HepG2 (cell line): ENCODE measurements around the gene SERPINA3. TPM values are rescaled to one million over a fixed set of nuclear protein-coding genes. Genes with fewer than 3 reads are reported as not detected.
A peak's percentile ranks its signal among the peaks of the same experiment; 100 is the strongest.

ENCODE experiments used
- ATM ChIP-seq: fragments of 450-650 bp; IDR thresholded peaks from 2 replicates; pipeline ENCODE4 v1.7.1; 2017; ENCODE audit warnings: mild to moderate bottlenecking, borderline replicate concordance
- CBX2 ChIP-seq, 2 experiments: fragments of 200-600 bp in 1 of 2; sonication (generic); formaldehyde crosslinking in 1 of 2; IDR thresholded peaks; 2 replicates each; pipeline versions ENCODE4 v1.7.0 to v1.8.1; 2018 to 2022; ENCODE audit warnings: low read depth in 2 of 2, low read length in 1 of 2, mild to moderate bottlenecking in 1 of 2, missing genetic modification reagents in 1 of 2
- ETV5 ChIP-seq: IDR thresholded peaks from 2 replicates; pipeline ENCODE4 v1.6.1; 2018; ENCODE audit warnings: missing biosample characterization, missing genetic modification reagents, inconsistent platforms, borderline replicate concordance
- GATAD2A ChIP-seq: IDR thresholded peaks from 2 replicates; pipeline ENCODE4 v1.6.1; 2016
- NONO ChIP-seq, 2 experiments: fragments of 450-650 bp in 1 of 2; sonication (generic) in 1 of 2; formaldehyde crosslinking in 1 of 2; IDR thresholded peaks in 1 of 2; conservative IDR thresholded peaks in 1 of 2; 2 replicates each; pipeline versions ENCODE4 v1.6.1 to v1.8.0; 2017 to 2022; ENCODE audit warnings: mild to moderate bottlenecking in 1 of 2, missing genetic modification reagents in 1 of 2, moderate library complexity in 1 of 2
- POLR2AphosphoS5 ChIP-seq: IDR thresholded peaks from 2 replicates; pipeline ENCODE4 v1.6.1; 2012; ENCODE audit warnings: low read depth, low read length
- SRSF9 ChIP-seq: fragments of 200-400 bp; formaldehyde crosslinking; IDR thresholded peaks from 2 replicates; pipeline ENCODE4 v1.6.1; 2018; ENCODE audit warnings: borderline replicate concordance, mild to moderate bottlenecking, low read depth, low read length; ENCODE audit not compliant: insufficient read depth, poor library complexity, severe bottlenecking
- SSRP1 ChIP-seq: IDR thresholded peaks from 2 replicates; pipeline ENCODE4 v1.6.1; 2016; ENCODE audit warnings: control low read depth
- XBP1 ChIP-seq: sonication (generic); formaldehyde crosslinking; IDR thresholded peaks from 2 replicates; pipeline ENCODE4 v1.5.0; 2020; ENCODE audit warnings: missing genetic modification reagents
- ZNF10 ChIP-seq: sonication (generic); formaldehyde crosslinking; IDR thresholded peaks from 2 replicates; pipeline ENCODE4 v1.4.0; 2020; ENCODE audit warnings: mild to moderate bottlenecking, low read depth, missing genetic modification reagents, borderline replicate concordance
- ZNF792 ChIP-seq: IDR thresholded peaks from 2 replicates; pipeline ENCODE4 v1.6.1; 2016
- ZSCAN30 ChIP-seq: sonication (generic); formaldehyde crosslinking; IDR thresholded peaks from 2 replicates; pipeline ENCODE4 v1.5.0; 2020; ENCODE audit warnings: mild to moderate bottlenecking, missing genetic modification reagents
- polyA plus RNA-seq, 8 experiments: library from polyadenylated mRNA; depleted of rRNA in 3 of 8; stranded (reverse) in 7 of 8; unstranded in 1 of 8; fragments of >200 nt; fragmentation: Illumina TruSeq in 4 of 8; extraction: Trizol in 4 of 8; gene quantifications; 2 replicates each; pipeline versions ENCODE4 v1.2.1 to v1.2.3, GENCODE V29; 2011 to 2016; ENCODE audit warnings: low read depth in 4 of 8, missing spikeins in 1 of 8, mixed read lengths in 1 of 8; ENCODE audit not compliant: insufficient read depth in 1 of 8
- total RNA-seq, 5 experiments: library from RNA; depleted of rRNA; stranded (reverse); fragments of >200 nt; fragmentation: Illumina TruSeq; extraction: Trizol; gene quantifications; 2 replicates each; pipeline ENCODE4 v1.2.3, GENCODE V29; 2016; ENCODE audit warnings: low read depth in 1 of 5
- TF ChIP-seq, protein P1 (sequence below): sonication (generic); formaldehyde crosslinking; IDR thresholded peaks from 2 replicates; pipeline ENCODE4 v1.4.0; 2020; ENCODE audit warnings: missing genetic modification reagents
- TF ChIP-seq, protein P2 (sequence below): sonication (generic); formaldehyde crosslinking; IDR thresholded peaks from 2 replicates; pipeline ENCODE4 v1.4.0; 2020; ENCODE audit warnings: missing genetic modification reagents
- TF ChIP-seq, protein P3 (sequence below): sonication (generic); formaldehyde crosslinking; IDR thresholded peaks from 2 replicates; pipeline ENCODE4 v1.9.0; 2021; ENCODE audit warnings: missing genetic modification reagents, mild to moderate bottlenecking, borderline replicate concordance
- TF ChIP-seq, protein P4 (sequence below): sonication (generic); formaldehyde crosslinking; IDR thresholded peaks from 2 replicates; pipeline ENCODE4 v1.9.0; 2022; ENCODE audit warnings: missing genetic modification reagents, mild to moderate bottlenecking, borderline replicate concordance
- TF ChIP-seq, protein P5 (sequence below): sonication (generic); formaldehyde crosslinking; IDR thresholded peaks from 2 replicates; pipeline ENCODE4 v1.4.0; 2020; ENCODE audit warnings: missing genetic modification reagents
- TF ChIP-seq, protein P6 (sequence below): sonication (generic); formaldehyde crosslinking; IDR thresholded peaks from 2 replicates; pipeline ENCODE4 v1.5.0; 2020; ENCODE audit warnings: mild to moderate bottlenecking, missing genetic modification reagents

SERPINA3 gene
- total and polyA plus RNA-seq, 2 of the 13 experiments (the other 11 are each of a cell fraction or from before 2014, with no cell fraction given) = 825 to 2,200 TPM

DNA sequence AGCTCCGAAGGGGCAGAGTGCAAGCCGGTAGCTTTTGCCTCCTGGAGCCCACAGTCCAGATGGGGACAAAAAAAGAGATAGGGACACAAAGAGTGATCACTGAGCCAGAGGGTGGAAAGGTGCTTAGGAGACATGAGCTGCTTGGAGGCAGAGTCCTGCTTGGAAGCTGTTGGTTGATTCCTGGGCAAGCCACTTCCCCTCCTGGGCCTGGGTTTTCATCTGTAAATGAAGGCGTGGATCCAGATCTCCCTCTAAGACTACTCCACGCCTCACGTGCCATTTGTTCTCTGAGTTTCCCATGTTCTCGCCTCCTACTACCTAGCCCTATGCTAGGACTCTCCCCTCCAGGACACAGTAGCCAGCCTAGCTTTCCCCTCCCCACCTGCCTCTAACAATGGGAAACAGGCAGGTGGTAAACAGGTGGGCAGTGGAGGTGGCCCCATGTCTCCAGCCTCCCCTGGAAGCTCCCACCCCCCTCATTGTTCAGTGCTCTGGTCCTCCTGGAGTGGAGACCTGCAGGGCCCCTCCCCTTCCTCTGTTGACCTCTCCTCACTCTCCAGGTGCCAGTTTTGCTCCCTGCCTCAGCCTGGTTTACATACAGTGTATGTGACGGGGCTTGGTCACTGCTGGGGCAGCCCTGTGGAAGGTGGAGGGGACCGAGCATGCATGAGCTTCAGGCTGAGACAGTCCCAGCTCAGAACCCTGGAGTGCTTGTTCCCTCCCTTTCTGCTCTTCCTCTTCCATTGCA, 3.8 kb downstream of the SERPINA3 start (continued):
- TF ChIP-seq, protein P1, sequence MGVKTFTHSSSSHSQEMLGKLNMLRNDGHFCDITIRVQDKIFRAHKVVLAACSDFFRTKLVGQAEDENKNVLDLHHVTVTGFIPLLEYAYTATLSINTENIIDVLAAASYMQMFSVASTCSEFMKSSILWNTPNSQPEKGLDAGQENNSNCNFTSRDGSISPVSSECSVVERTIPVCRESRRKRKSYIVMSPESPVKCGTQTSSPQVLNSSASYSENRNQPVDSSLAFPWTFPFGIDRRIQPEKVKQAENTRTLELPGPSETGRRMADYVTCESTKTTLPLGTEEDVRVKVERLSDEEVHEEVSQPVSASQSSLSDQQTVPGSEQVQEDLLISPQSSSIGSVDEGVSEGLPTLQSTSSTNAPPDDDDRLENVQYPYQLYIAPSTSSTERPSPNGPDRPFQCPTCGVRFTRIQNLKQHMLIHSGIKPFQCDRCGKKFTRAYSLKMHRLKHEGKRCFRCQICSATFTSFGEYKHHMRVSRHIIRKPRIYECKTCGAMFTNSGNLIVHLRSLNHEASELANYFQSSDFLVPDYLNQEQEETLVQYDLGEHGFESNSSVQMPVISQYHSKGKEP (CRISPR knock-in tag) = no peak
- no peak for TF ChIP-seq CBX2 (IDR thresholded peaks at IDR 0.05; ENCODE audit: low read depth, low read length)
- TF ChIP-seq CBX2 (CRISPR knock-in tag; IDR thresholded peaks at IDR 0.05; ENCODE audit: low read depth) = no peak
- peak; percentile 1; the same call in 1 of the 2 replicates for TF ChIP-seq POLR2AphosphoS5
- no peak for TF ChIP-seq XBP1 (CRISPR knock-in tag)
- TF ChIP-seq, protein P2, sequence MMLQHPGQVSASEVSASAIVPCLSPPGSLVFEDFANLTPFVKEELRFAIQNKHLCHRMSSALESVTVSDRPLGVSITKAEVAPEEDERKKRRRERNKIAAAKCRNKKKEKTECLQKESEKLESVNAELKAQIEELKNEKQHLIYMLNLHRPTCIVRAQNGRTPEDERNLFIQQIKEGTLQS (CRISPR knock-in tag) = no peak
- no peak for TF ChIP-seq SRSF9
- TF ChIP-seq, protein P3, sequence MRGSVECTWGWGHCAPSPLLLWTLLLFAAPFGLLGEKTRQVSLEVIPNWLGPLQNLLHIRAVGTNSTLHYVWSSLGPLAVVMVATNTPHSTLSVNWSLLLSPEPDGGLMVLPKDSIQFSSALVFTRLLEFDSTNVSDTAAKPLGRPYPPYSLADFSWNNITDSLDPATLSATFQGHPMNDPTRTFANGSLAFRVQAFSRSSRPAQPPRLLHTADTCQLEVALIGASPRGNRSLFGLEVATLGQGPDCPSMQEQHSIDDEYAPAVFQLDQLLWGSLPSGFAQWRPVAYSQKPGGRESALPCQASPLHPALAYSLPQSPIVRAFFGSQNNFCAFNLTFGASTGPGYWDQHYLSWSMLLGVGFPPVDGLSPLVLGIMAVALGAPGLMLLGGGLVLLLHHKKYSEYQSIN (CRISPR knock-in tag) = no peak
- TF ChIP-seq, protein P4, sequence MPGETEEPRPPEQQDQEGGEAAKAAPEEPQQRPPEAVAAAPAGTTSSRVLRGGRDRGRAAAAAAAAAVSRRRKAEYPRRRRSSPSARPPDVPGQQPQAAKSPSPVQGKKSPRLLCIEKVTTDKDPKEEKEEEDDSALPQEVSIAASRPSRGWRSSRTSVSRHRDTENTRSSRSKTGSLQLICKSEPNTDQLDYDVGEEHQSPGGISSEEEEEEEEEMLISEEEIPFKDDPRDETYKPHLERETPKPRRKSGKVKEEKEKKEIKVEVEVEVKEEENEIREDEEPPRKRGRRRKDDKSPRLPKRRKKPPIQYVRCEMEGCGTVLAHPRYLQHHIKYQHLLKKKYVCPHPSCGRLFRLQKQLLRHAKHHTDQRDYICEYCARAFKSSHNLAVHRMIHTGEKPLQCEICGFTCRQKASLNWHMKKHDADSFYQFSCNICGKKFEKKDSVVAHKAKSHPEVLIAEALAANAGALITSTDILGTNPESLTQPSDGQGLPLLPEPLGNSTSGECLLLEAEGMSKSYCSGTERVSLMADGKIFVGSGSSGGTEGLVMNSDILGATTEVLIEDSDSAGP (CRISPR knock-in tag) = peak; percentile 40; the same call in 1 of the 2 replicates
- no peak for TF ChIP-seq ZNF792 (CRISPR knock-in tag)
- TF ChIP-seq ATM = no peak
- TF ChIP-seq GATAD2A (CRISPR knock-in tag) = no peak
- no peak for TF ChIP-seq ETV5 (CRISPR knock-in tag)
- TF ChIP-seq SSRP1 = peak; percentile 85
- TF ChIP-seq, protein P5, sequence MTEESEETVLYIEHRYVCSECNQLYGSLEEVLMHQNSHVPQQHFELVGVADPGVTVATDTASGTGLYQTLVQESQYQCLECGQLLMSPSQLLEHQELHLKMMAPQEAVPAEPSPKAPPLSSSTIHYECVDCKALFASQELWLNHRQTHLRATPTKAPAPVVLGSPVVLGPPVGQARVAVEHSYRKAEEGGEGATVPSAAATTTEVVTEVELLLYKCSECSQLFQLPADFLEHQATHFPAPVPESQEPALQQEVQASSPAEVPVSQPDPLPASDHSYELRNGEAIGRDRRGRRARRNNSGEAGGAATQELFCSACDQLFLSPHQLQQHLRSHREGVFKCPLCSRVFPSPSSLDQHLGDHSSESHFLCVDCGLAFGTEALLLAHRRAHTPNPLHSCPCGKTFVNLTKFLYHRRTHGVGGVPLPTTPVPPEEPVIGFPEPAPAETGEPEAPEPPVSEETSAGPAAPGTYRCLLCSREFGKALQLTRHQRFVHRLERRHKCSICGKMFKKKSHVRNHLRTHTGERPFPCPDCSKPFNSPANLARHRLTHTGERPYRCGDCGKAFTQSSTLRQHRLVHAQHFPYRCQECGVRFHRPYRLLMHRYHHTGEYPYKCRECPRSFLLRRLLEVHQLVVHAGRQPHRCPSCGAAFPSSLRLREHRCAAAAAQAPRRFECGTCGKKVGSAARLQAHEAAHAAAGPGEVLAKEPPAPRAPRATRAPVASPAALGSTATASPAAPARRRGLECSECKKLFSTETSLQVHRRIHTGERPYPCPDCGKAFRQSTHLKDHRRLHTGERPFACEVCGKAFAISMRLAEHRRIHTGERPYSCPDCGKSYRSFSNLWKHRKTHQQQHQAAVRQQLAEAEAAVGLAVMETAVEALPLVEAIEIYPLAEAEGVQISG = peak; percentile 13; the same call in 1 of the 2 replicates
- TF ChIP-seq ZNF10 (CRISPR knock-in tag) = no peak
- no peak for TF ChIP-seq NONO (IDR thresholded peaks at IDR 0.05)
- TF ChIP-seq NONO (CRISPR knock-in tag; conservative IDR thresholded peaks at IDR 0.05) = no peak
- TF ChIP-seq, protein P6, sequence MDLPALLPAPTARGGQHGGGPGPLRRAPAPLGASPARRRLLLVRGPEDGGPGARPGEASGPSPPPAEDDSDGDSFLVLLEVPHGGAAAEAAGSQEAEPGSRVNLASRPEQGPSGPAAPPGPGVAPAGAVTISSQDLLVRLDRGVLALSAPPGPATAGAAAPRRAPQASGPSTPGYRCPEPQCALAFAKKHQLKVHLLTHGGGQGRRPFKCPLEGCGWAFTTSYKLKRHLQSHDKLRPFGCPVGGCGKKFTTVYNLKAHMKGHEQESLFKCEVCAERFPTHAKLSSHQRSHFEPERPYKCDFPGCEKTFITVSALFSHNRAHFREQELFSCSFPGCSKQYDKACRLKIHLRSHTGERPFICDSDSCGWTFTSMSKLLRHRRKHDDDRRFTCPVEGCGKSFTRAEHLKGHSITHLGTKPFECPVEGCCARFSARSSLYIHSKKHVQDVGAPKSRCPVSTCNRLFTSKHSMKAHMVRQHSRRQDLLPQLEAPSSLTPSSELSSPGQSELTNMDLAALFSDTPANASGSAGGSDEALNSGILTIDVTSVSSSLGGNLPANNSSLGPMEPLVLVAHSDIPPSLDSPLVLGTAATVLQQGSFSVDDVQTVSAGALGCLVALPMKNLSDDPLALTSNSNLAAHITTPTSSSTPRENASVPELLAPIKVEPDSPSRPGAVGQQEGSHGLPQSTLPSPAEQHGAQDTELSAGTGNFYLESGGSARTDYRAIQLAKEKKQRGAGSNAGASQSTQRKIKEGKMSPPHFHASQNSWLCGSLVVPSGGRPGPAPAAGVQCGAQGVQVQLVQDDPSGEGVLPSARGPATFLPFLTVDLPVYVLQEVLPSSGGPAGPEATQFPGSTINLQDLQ (CRISPR knock-in tag) = no peak
- no peak for TF ChIP-seq ZSCAN30
